HEK293T (cell line): ENCODE data around the gene TMC6.

ENCODE experiments used
- ARNT ChIP-seq: fragments of 450-650 bp; IDR thresholded peaks from 2 replicates; pipeline ENCODE4 v1.6.1; 2017; ENCODE audit warnings: mild to moderate bottlenecking
- NFRKB ChIP-seq: fragments of 450-650 bp; IDR thresholded peaks from 2 replicates; pipeline ENCODE4 v1.6.1; 2016; ENCODE audit warnings: mild to moderate bottlenecking, moderate library complexity
- PKNOX1 ChIP-seq: fragments of 450-650 bp; IDR thresholded peaks from 2 replicates; pipeline ENCODE4 v1.6.1; 2016
- SP1 ChIP-seq: fragments of 450-650 bp; IDR thresholded peaks from 2 replicates; pipeline ENCODE4 v1.6.1; 2017

GRCh38 chr17:78096093-78096492 lies 32.5 kb downstream of the TMC6 start:
- TF ChIP-seq NFRKB (no peak), SP1 (no peak), PKNOX1 (no peak), ARNT (no peak)
